Stimulated activated naive B cell treated with anti-CD40 and anti-IgM and Interleukin-4, amounts not matched to agents 10 μg/mL and 1 μg/mL and 100 μg/mL, for 72 hours (primary cell): ENCODE results near the gene LRRC51.

Experiments
- ATAC-seq, 2 donors: fragments of 150-1000 bp; cut with Tn5 transposase; replicated peaks; 2 replicates each; pipeline ENCODE4 v1.10.0; 2021; ENCODE audit warnings: moderate library complexity in 1 of 2
- DNase-seq: peaks from one replicate; pipeline ENCODE4 v3.0.0; 2021
- H3K27ac Mint-ChIP-seq: one replicate; pipeline ENCODE4 v1.8.0; 2022; ENCODE audit warnings: mild to moderate bottlenecking, mixed read lengths
- H3K27me3 Mint-ChIP-seq, 2 donors: one replicate each; pipeline ENCODE4 v1.8.0; 2022; ENCODE audit warnings: mixed read lengths in 2 of 2
- H3K36me3 Mint-ChIP-seq, 2 donors: one replicate each; pipeline ENCODE4 v1.8.0; 2022; ENCODE audit warnings: mixed read lengths in 2 of 2, mild to moderate bottlenecking in 1 of 2
- H3K4me1 Mint-ChIP-seq, 2 donors: one replicate each; pipeline ENCODE4 v1.8.0; 2022; ENCODE audit warnings: mixed read lengths in 2 of 2, mild to moderate bottlenecking in 1 of 2
- H3K4me3 Mint-ChIP-seq, 2 donors: one replicate each; pipeline ENCODE4 v1.8.0; 2022; ENCODE audit warnings: mild to moderate bottlenecking in 2 of 2, mixed read lengths in 2 of 2, moderate library complexity in 1 of 2
- H3K9me3 Mint-ChIP-seq, 2 donors: one replicate each; pipeline ENCODE4 v1.8.0; 2022; ENCODE audit warnings: mixed read lengths in 2 of 2, mild to moderate bottlenecking in 1 of 2

Gene LRRC51, protein sequence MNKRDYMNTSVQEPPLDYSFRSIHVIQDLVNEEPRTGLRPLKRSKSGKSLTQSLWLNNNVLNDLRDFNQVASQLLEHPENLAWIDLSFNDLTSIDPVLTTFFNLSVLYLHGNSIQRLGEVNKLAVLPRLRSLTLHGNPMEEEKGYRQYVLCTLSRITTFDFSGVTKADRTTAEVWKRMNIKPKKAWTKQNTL

DNA sequence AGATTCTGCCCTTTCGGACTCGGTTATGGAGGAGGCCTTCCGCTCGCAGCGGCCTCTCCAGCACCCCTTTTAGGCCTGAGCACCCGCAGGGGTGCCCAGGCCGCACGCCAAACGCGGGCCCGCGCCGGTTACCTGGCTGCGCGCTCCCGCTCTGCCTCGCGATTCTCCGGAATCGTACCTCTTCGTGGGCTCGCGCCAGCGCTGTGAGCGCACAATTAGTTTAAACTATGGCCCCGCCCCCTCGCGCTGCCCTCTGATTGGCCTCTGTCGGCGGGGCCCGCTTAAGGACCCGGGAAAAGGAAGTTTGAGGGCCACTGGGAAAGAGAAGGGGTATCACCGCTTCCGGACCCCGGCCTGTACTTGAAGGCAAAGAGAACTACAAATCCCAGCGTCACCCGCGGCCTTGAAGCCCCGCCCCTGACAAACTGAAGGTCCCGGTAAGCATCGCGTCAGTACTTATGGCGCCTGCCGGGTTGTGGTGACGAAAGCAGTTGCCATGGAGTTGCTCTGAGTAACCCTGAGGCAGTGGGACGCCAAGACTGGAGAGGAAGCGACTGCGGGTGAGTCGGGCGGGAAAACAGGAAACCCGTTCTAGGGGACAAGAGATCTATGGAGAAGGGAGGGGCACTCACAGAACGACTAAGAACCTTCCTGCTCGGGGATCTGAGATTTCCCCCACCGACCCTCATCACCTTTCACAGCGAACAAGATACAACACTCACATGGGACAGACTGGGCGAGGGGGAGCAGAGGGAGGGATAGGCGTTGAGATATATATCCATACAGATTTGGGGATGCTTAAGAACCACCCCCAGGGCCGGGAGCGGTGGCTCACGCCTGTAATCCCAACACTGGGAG lies at the start of gene LRRC51, which contains the start of gene NUMA1:
TSS of gene LRRC51 (plus strand) at position 525 of the 858 bp plus-strand sequence. CDS start 8,234 bp downstream, outside the sequence.
TSS of gene NUMA1 (minus strand) at position 217 of the 858 bp plus-strand sequence. CDS start 44,599 bp downstream, outside the sequence.
- peaks cover 7% of the 10 kb centered on the region in 2 donors for H3K36me3 Mint-ChIP-seq
- DNase-seq (peak; percentile 99), ATAC-seq (peak; percentile 94 to 96)
- no peaks in the 10 kb centered on the region for H3K9me3 Mint-ChIP-seq
- peaks cover 27 to 48% of the 10 kb centered on the region in 2 donors for H3K4me1 Mint-ChIP-seq
- peak within 1 kb of the TSS; percentile 99 for H3K4me3 Mint-ChIP-seq
- H3K27me3 Mint-ChIP-seq, result no peaks in the 10 kb centered on the region
- H3K27ac Mint-ChIP-seq, result peak within 1 kb of the TSS; percentile 95

- H3K27ac Mint-ChIP-seq, result peak overlapping the region; percentile 52
- H3K4me1 Mint-ChIP-seq, result peaks cover 15 to 21% of the 10 kb centered on the region in 2 donors
Measured at GRCh38 chr11:72036687-72037086, 44.0 kb upstream of the LRRC51 start.

DNA sequence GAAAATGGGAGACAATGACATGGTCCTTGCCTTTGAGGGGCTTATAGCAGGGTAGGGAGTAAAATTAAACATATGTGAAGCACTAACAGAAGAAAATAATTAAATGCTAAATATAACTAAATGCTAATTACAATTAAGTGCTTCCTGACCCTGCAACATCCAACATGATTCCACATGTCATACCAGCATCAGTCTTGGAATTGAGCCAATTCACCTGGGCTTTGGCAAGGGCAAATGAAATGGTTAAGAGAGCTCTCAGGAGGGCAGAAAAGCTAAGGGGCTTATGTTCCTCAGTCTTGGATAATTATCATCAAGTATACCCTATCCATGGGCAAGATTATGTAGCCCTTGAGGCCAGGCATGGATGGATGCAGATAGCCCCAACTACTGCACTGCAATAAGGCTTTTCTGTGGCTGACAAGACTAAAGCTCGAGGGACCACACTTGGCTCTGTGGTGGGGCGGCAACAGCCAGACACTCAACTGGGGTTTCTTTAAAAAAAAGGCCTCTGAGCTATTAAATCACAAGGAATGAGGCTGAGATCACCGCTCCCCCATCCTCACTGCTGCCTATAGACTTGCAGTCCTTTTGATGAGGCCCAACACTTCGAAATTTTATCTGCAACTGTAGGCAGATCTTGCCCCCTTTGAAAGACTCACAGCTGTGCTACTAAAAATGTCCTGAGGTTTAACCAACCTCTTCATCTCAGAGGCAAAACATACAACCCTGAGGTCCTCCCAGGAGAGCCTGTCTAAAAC lies 42.9 kb upstream of the LRRC51 start:
- Mint-ChIP-seq H3K36me3 (peaks cover 12 to 17% of the 10 kb centered on the region in 2 donors), H3K27ac (no peak overlapping the region), H3K4me3 (no peak overlapping the region), H3K9me3 (no peaks in the 10 kb centered on the region), H3K4me1 (peaks cover 21 to 24% of the 10 kb centered on the region in 2 donors), H3K27me3 (no peaks in the 10 kb centered on the region)
- DNase-seq, result no peak
- no peak for ATAC-seq

More at GRCh38 chr11:72036687-72037086, 44.0 kb upstream of the LRRC51 start:
- DNase-seq (no peak), ATAC-seq (no peak)
- Mint-ChIP-seq H3K9me3 (no peaks in the 10 kb centered on the region), H3K36me3 (peaks cover 12 to 17% of the 10 kb centered on the region in 2 donors), H3K4me3 (peak overlapping the region in 1 of 2 donors; percentile 8), H3K27me3 (no peaks in the 10 kb centered on the region)

DNA sequence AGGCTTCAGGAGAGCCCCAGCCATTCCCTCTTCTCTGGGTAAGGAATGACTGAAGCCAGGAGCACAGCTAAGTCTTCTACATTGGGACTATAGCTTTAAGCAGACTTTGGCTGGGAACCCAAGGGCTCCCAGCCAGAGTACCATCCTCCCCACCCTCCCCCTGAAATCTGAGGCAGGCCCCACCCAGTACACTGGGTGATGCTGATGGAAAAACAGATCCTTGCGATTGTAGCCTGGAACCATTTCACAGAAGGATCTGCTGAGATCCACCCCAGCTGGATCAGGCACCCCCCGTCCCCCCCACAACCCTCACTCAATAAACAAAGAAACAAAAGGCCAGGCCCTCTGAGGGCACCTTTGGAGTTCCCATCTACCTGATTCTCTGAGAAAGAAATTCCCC lies 42.2 kb upstream of the LRRC51 start:
- ATAC-seq (no peak), DNase-seq (no peak)
- H3K4me1 Mint-ChIP-seq, result peaks cover 16 to 25% of the 10 kb centered on the region in 2 donors
- no peak overlapping the region for H3K27ac Mint-ChIP-seq
- no peaks in the 10 kb centered on the region for H3K9me3 Mint-ChIP-seq
- no peak overlapping the region for H3K4me3 Mint-ChIP-seq
- H3K27me3 Mint-ChIP-seq, result no peaks in the 10 kb centered on the region
- H3K36me3 Mint-ChIP-seq, result peaks cover 12 to 21% of the 10 kb centered on the region in 2 donors

DNA sequence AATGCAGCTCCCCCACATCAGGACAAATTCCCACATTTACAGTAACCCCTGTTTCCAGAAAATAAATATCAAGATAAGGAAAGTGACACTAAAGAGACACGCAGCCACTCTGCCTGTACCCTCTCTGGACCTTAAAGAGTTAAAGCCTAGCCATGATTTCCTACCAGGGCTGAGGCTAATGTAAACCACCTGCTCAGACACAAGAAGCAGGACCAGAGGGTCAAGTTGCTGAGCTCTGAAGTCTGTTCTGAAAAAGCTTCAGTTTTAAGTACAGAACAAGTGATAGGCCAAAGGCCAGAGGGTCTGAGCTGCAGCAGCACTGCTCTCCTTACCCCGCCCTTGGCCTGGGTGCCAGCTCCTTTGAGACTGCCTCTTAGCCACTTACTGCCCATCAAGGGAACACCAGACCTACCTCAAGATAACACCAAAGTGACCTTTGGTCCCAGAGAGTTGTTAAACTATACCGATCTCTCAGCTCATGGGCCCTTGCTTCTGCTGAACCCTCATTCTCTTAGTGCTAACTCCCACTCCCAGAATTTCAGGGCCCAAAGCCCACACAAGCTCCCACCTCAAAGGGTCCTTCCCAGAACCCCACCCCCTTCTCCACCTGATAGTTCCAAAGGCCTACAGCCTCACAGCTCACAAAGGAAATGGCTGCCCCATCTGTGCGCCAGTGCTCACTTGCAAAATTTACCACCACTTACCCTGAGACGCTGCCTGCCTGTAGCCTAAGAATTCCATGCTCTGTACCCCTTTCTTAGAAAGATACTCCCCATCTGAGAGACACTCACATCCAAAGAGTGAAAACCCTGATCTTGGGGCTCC lies 41.4 kb upstream of the LRRC51 start:
- Mint-ChIP-seq H3K36me3 (peaks cover 12 to 21% of the 10 kb centered on the region in 2 donors), H3K4me1 (peaks cover 16 to 25% of the 10 kb centered on the region in 2 donors), H3K27ac (no peak overlapping the region), H3K9me3 (no peaks in the 10 kb centered on the region), H3K27me3 (no peaks in the 10 kb centered on the region), H3K4me3 (no peak overlapping the region)
- no peak for ATAC-seq
- DNase-seq, result no peak

- no peaks in the 10 kb centered on the region for H3K27me3 Mint-ChIP-seq
- no peak overlapping the region for H3K27ac Mint-ChIP-seq
Measured at GRCh38 chr11:72039856-72040401, 40.7 kb upstream of the LRRC51 start.

GRCh38 chr11:72040491-72041363 lies 39.9 kb upstream of the LRRC51 start:
- ATAC-seq (peak; percentile 59 to 61), DNase-seq (peak; percentile 43)
- Mint-ChIP-seq H3K27me3 (no peaks in the 10 kb centered on the region), H3K4me3 (no peak overlapping the region), H3K4me1 (peaks cover 12 to 27% of the 10 kb centered on the region in 2 donors), H3K27ac (no peak overlapping the region), H3K9me3 (no peaks in the 10 kb centered on the region), H3K36me3 (peaks cover 4 to 13% of the 10 kb centered on the region in 2 donors)

More at GRCh38 chr11:72039856-72040401, 40.7 kb upstream of the LRRC51 start:
- Mint-ChIP-seq H3K4me3 (no peak overlapping the region), H3K36me3 (peaks cover 10 to 19% of the 10 kb centered on the region in 2 donors), H3K4me1 (peaks cover 16 to 27% of the 10 kb centered on the region in 2 donors), H3K9me3 (no peaks in the 10 kb centered on the region)
- DNase-seq (no peak), ATAC-seq (no peak)

DNA sequence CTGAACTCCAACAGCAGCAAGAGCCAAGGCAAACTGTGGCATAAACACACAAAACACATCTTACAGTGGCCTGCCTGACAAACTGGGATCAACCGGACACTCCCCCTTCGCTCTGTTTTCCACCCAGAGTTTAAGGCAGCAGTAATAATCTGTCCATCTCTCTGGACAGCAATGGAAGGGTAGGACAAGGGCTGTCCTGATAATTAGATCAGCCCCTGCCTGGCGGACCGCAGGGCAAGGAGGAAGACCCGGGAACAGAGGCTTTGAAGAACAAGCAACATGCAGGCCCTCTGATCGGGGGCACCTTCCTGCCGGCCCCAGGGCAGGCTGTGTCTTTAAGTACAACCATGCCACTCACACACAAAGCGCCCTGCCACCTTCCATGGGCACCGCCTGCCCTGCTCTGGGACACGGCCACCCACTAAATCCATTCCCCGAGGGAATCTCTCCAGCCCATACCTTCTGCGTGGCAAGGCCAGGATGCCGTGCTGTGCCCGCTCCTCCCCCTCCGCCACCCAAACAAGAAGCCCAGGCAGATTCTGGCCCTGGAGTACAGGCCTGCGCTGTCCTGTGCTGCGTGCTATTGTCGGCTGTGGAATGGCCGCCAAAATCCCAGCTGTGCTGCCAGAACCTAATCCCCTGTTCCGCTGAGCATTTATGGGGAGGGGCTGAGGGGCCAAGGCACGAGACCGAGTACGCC lies 39.1 kb upstream of the LRRC51 start:
- Mint-ChIP-seq H3K9me3 (no peaks in the 10 kb centered on the region), H3K27me3 (no peaks in the 10 kb centered on the region), H3K4me3 (no peak overlapping the region), H3K4me1 (peaks cover 5 to 25% of the 10 kb centered on the region in 2 donors), H3K36me3 (peaks cover 4 to 12% of the 10 kb centered on the region in 2 donors), H3K27ac (no peak overlapping the region)
- ATAC-seq (peak; percentile 59 to 60), DNase-seq (no peak)

GRCh38 chr11:72042064-72042745 lies 38.4 kb upstream of the LRRC51 start:
- Mint-ChIP-seq H3K4me3 (no peak overlapping the region), H3K4me1 (peaks cover 0 to 18% of the 10 kb centered on the region in 2 donors), H3K27ac (no peak overlapping the region), H3K36me3 (peaks cover 4 to 8% of the 10 kb centered on the region in 2 donors), H3K9me3 (no peaks in the 10 kb centered on the region), H3K27me3 (no peaks in the 10 kb centered on the region)
- no peak for DNase-seq
- ATAC-seq, result no peak

GRCh38 chr11:72045849-72046248 lies 34.8 kb upstream of the LRRC51 start:
- DNase-seq (no peak), ATAC-seq (no peak)
- Mint-ChIP-seq H3K36me3 (peaks cover 12 to 15% of the 10 kb centered on the region in 2 donors), H3K4me1 (peaks cover 0 to 16% of the 10 kb centered on the region in 2 donors), H3K9me3 (no peaks in the 10 kb centered on the region), H3K27me3 (no peaks in the 10 kb centered on the region), H3K27ac (no peak overlapping the region), H3K4me3 (no peak overlapping the region)

DNA sequence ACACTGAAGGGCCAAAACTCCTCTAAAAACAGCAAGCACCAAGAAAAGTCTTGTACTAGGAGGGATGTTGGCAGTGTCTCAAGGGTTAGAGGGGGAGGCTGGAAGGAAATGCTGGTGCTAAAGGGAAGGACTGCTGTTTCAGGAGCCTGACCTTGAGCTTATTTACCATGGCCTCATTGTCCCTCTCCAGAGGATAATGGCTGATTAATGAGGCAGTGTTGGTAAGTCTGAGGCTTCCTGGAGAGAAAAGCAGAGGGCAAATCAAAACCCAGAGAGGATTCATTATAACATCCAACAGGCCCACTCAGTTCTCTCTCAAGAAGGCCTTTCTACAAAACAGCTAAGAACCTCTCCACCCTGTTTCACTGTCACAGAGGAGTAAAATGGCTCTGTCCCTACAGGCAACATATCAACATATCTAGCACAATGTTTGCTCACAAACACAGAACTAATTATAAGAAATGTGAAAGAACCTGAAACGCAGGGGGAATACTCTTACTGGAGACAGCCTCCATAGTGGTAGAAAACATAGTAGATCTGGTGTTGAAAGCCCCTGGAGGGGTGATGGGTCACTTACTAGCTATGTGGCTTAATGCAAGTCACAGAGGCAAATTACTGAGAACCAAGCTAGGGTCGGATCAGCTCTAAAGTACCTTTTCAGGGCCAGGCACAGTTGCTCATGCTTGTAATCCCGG lies 31.7 kb upstream of the LRRC51 start:
- no peak overlapping the region for H3K4me3 Mint-ChIP-seq
- no peak for ATAC-seq
- DNase-seq, result no peak
- peaks cover 12 to 19% of the 10 kb centered on the region in 2 donors for H3K36me3 Mint-ChIP-seq
- peaks cover 0 to 7% of the 10 kb centered on the region in 2 donors for H3K4me1 Mint-ChIP-seq
- no peaks in the 10 kb centered on the region for H3K27me3 Mint-ChIP-seq
- H3K9me3 Mint-ChIP-seq, result no peaks in the 10 kb centered on the region
- H3K27ac Mint-ChIP-seq, result peak overlapping the region; percentile 56
